MG63 (cell line): ENCODE data around the gene RNF150. TPM values are rescaled to one million over a fixed set of nuclear protein-coding genes. Genes with fewer than 3 reads are reported as not detected.

Experiments
- DNase-seq: peaks from one replicate; pipeline ENCODE4 v3.0.0-alpha.2; 2020
- H3K27me3 ChIP-seq: fragments of 250-450 bp; sonication (Bioruptor Pico); 2 replicates; pipeline ENCODE4 v1.5.1; 2020; ENCODE audit warnings: mild to moderate bottlenecking, moderate library complexity
- H3K36me3 ChIP-seq: fragments of 250-450 bp; sonication (Bioruptor Pico); 2 replicates; pipeline ENCODE4 v1.5.1; 2020; ENCODE audit warnings: mild to moderate bottlenecking, moderate library complexity
- H3K4me3 ChIP-seq: fragments of 250-450 bp; sonication (Bioruptor Pico); 2 replicates; pipeline ENCODE4 v1.5.1; 2020; ENCODE audit warnings: mild to moderate bottlenecking, moderate library complexity
- H3K9me3 ChIP-seq: fragments of 250-450 bp; sonication (Bioruptor Pico); 2 replicates; pipeline ENCODE4 v1.5.1; 2020; ENCODE audit warnings: mild to moderate bottlenecking, moderate library complexity
- total RNA-seq: library from RNA; depleted of rRNA; stranded (reverse); fragments of >200 nt; shearing (Covaris generic); gene quantifications from 2 replicates; pipeline ENCODE4 v1.2.3, GENCODE V29; 2014; ENCODE audit warnings: low replicate concordance

Gene RNF150
- total RNA-seq, 1 experiment from 2014 or later = 7.4 TPM

GRCh38 chr4:140940589-140940988 lies 192.7 kb downstream of the RNF150 start:
- no peak overlapping the region for H3K4me3 ChIP-seq
- H3K9me3 ChIP-seq = no peaks in the 10 kb centered on the region
- no peaks in the 10 kb centered on the region for H3K36me3 ChIP-seq
- H3K27me3 ChIP-seq = no peaks in the 10 kb centered on the region
- DNase-seq = no peak

- H3K27me3 ChIP-seq = no peaks in the 10 kb centered on the region
- H3K36me3 ChIP-seq = no peaks in the 10 kb centered on the region
- no peak overlapping the region for H3K4me3 ChIP-seq
- H3K9me3 ChIP-seq = no peaks in the 10 kb centered on the region
- DNase-seq = peak; percentile 45
These were observed 195.4 kb downstream of the RNF150 start for GRCh38 chr4:140937866-140938265.

GRCh38 chr4:140935254-140935653 lies 198.0 kb downstream of the RNF150 start:
- Histone ChIP-seq H3K9me3 (no peaks in the 10 kb centered on the region), H3K36me3 (no peaks in the 10 kb centered on the region), H3K27me3 (no peaks in the 10 kb centered on the region), H3K4me3 (no peak overlapping the region)
- DNase-seq = no peak

- no peak for DNase-seq
- Histone ChIP-seq H3K36me3 (no peaks in the 10 kb centered on the region), H3K27me3 (no peaks in the 10 kb centered on the region), H3K9me3 (no peaks in the 10 kb centered on the region), H3K4me3 (no peak overlapping the region)
These were observed 200.7 kb downstream of the RNF150 start for GRCh38 chr4:140932501-140933045.

GRCh38 chr4:140931911-140932310 lies 201.4 kb downstream of the RNF150 start:
- H3K36me3 ChIP-seq = no peaks in the 10 kb centered on the region
- DNase-seq = no peak

GRCh38 chr4:140930557-140930956 lies 202.7 kb downstream of the RNF150 start:
- H3K36me3 ChIP-seq = no peaks in the 10 kb centered on the region
- no peak overlapping the region for H3K4me3 ChIP-seq
- H3K27me3 ChIP-seq = no peaks in the 10 kb centered on the region
- no peak for DNase-seq
- no peaks in the 10 kb centered on the region for H3K9me3 ChIP-seq

More at GRCh38 chr4:140931911-140932310, 201.4 kb downstream of the RNF150 start:
- Histone ChIP-seq H3K27me3 (no peaks in the 10 kb centered on the region), H3K9me3 (no peaks in the 10 kb centered on the region), H3K4me3 (no peak overlapping the region)

- Histone ChIP-seq H3K27me3 (no peaks in the 10 kb centered on the region), H3K9me3 (no peaks in the 10 kb centered on the region), H3K36me3 (no peaks in the 10 kb centered on the region), H3K4me3 (no peak overlapping the region)
- DNase-seq = no peak
These were observed 203.3 kb downstream of the RNF150 start for GRCh38 chr4:140930011-140930410.

GRCh38 chr4:140928880-140929279 lies 204.4 kb downstream of the RNF150 start:
- no peaks in the 10 kb centered on the region for H3K36me3 ChIP-seq
- no peaks in the 10 kb centered on the region for H3K27me3 ChIP-seq
- no peaks in the 10 kb centered on the region for H3K9me3 ChIP-seq
- peak; percentile 10 for DNase-seq
- no peak overlapping the region for H3K4me3 ChIP-seq

- no peak overlapping the region for H3K4me3 ChIP-seq
- no peak for DNase-seq
- no peaks in the 10 kb centered on the region for H3K9me3 ChIP-seq
- no peaks in the 10 kb centered on the region for H3K36me3 ChIP-seq
- no peaks in the 10 kb centered on the region for H3K27me3 ChIP-seq
These were observed 206.6 kb downstream of the RNF150 start for GRCh38 chr4:140926672-140927071.

- Histone ChIP-seq H3K27me3 (no peaks in the 10 kb centered on the region), H3K9me3 (no peaks in the 10 kb centered on the region), H3K36me3 (no peaks in the 10 kb centered on the region), H3K4me3 (no peak overlapping the region)
- DNase-seq = no peak
These were observed 207.9 kb downstream of the RNF150 start for GRCh38 chr4:140925417-140925816.

GRCh38 chr4:140924761-140925392 lies 208.4 kb downstream of the RNF150 start:
- no peak for DNase-seq
- H3K4me3 ChIP-seq = no peak overlapping the region
- H3K36me3 ChIP-seq = no peaks in the 10 kb centered on the region
- no peaks in the 10 kb centered on the region for H3K27me3 ChIP-seq
- H3K9me3 ChIP-seq = no peaks in the 10 kb centered on the region

- no peaks in the 10 kb centered on the region for H3K27me3 ChIP-seq
- no peaks in the 10 kb centered on the region for H3K36me3 ChIP-seq
- H3K4me3 ChIP-seq = no peak overlapping the region
- no peak for DNase-seq
- no peaks in the 10 kb centered on the region for H3K9me3 ChIP-seq
These were observed 226.0 kb downstream of the RNF150 start for GRCh38 chr4:140906993-140907962.

- no peak for DNase-seq
- Histone ChIP-seq H3K36me3 (no peaks in the 10 kb centered on the region), H3K4me3 (no peak overlapping the region), H3K9me3 (no peaks in the 10 kb centered on the region), H3K27me3 (no peaks in the 10 kb centered on the region)
These were observed 228.4 kb downstream of the RNF150 start for GRCh38 chr4:140904904-140905303.

- DNase-seq = no peak
- Histone ChIP-seq H3K27me3 (no peaks in the 10 kb centered on the region), H3K36me3 (no peaks in the 10 kb centered on the region), H3K4me3 (no peak overlapping the region), H3K9me3 (no peaks in the 10 kb centered on the region)
These were observed 229.5 kb downstream of the RNF150 start for GRCh38 chr4:140903522-140904475.

GRCh38 chr4:140901736-140902336 lies 231.4 kb downstream of the RNF150 start:
- DNase-seq = no peak
- Histone ChIP-seq H3K9me3 (no peaks in the 10 kb centered on the region), H3K4me3 (no peak overlapping the region), H3K36me3 (no peaks in the 10 kb centered on the region), H3K27me3 (no peaks in the 10 kb centered on the region)

GRCh38 chr4:140893939-140894338 lies 239.3 kb downstream of the RNF150 start:
- no peak for DNase-seq
- Histone ChIP-seq H3K4me3 (no peak overlapping the region), H3K36me3 (no peaks in the 10 kb centered on the region), H3K9me3 (no peaks in the 10 kb centered on the region), H3K27me3 (no peaks in the 10 kb centered on the region)
